Esophagus mucosa (tissue), 1 donor: ENCODE results near the gene PCDHGA1. TPM values are rescaled to one million over a fixed set of nuclear protein-coding genes. Genes with fewer than 3 reads are reported as not detected.
A peak's percentile ranks its signal among the peaks of the same experiment; 100 is the strongest.

ENCODE experiments used
- ATAC-seq: fragments of 200-7000 bp; cut with Tn5 transposase; one replicate; pipeline ENCODE4 v1.9.1; 2020
- total RNA-seq: library from RNA; stranded (reverse); gene quantifications from one replicate; pipeline ENCODE4 v1.2.4, GENCODE V29; 2023
- donor health status: DM: yes; HTN: yes; CAD: no.

The PCDHGA1 gene
- total RNA-seq, 1 donor from 2014 or later, result 0.40 TPM

GRCh38 chr5:141465351-141465750 lies 135.0 kb downstream of the PCDHGA1 start:
- no peak for ATAC-seq

- peak; percentile 98 for ATAC-seq
These were observed 145.4 kb downstream of the PCDHGA1 start, which contains the start of gene PCDHGC3 for GRCh38 chr5:141475625-141476131. Gene PCDHGC3, plus strand, starts transcription at chr5:141475966. Its CDS starts 151 bp downstream, at chr5:141476117.

- ATAC-seq, result peak; percentile 61
These were observed 146.0 kb downstream of the PCDHGA1 start for GRCh38 chr5:141476132-141476911.

- ATAC-seq, result no peak
These were observed 146.8 kb downstream of the PCDHGA1 start for GRCh38 chr5:141477044-141477575.

GRCh38 chr5:141477815-141478214 lies 147.5 kb downstream of the PCDHGA1 start:
- no peak for ATAC-seq

- peak; percentile 62 for ATAC-seq
These were observed 148.1 kb downstream of the PCDHGA1 start for GRCh38 chr5:141478321-141478945.

- no peak for ATAC-seq
These were observed 149.5 kb downstream of the PCDHGA1 start for GRCh38 chr5:141479776-141480175.

- no peak for ATAC-seq
These were observed 153.6 kb downstream of the PCDHGA1 start for GRCh38 chr5:141483902-141484301.

GRCh38 chr5:141484310-141484640 lies 154.0 kb downstream of the PCDHGA1 start:
- no peak for ATAC-seq

GRCh38 chr5:141484641-141485311 lies 154.5 kb downstream of the PCDHGA1 start, which contains the start of gene PCDHGC4:
Gene PCDHGC4, plus strand, starts transcription at chr5:141485030. Its CDS starts 144 bp downstream, at chr5:141485174.
- no peak for ATAC-seq

GRCh38 chr5:141485321-141486055 lies 155.2 kb downstream of the PCDHGA1 start:
- no peak for ATAC-seq

- ATAC-seq, result no peak
These were observed 155.8 kb downstream of the PCDHGA1 start for GRCh38 chr5:141486091-141486490.

GRCh38 chr5:141487131-141487530 lies 156.8 kb downstream of the PCDHGA1 start:
- ATAC-seq, result no peak

- peak; percentile 54 for ATAC-seq
These were observed 158.6 kb downstream of the PCDHGA1 start, which contains the start of gene PCDHGC5 for GRCh38 chr5:141488591-141489561. Gene PCDHGC5, plus strand, starts transcription at chr5:141489081. Its CDS starts 160 bp downstream, at chr5:141489241.

GRCh38 chr5:141489841-141490240 lies 159.5 kb downstream of the PCDHGA1 start:
- no peak for ATAC-seq

- no peak for ATAC-seq
These were observed 160.0 kb downstream of the PCDHGA1 start for GRCh38 chr5:141490271-141490670.

GRCh38 chr5:141490771-141491170 lies 160.5 kb downstream of the PCDHGA1 start:
- ATAC-seq, result no peak

GRCh38 chr5:141491323-141492167 lies 161.2 kb downstream of the PCDHGA1 start:
- ATAC-seq, result no peak

- ATAC-seq, result no peak
These were observed 162.0 kb downstream of the PCDHGA1 start for GRCh38 chr5:141492168-141492885.
